Measurements from ENCODE around the gene PCGF3. TPM values are rescaled to one million over a fixed set of nuclear protein-coding genes. Genes with fewer than 3 reads are reported as not detected.

The PCGF3 gene
- total RNA-seq, 2 donors from 2014 or later, result 23.0 to 25.9 TPM

DNA sequence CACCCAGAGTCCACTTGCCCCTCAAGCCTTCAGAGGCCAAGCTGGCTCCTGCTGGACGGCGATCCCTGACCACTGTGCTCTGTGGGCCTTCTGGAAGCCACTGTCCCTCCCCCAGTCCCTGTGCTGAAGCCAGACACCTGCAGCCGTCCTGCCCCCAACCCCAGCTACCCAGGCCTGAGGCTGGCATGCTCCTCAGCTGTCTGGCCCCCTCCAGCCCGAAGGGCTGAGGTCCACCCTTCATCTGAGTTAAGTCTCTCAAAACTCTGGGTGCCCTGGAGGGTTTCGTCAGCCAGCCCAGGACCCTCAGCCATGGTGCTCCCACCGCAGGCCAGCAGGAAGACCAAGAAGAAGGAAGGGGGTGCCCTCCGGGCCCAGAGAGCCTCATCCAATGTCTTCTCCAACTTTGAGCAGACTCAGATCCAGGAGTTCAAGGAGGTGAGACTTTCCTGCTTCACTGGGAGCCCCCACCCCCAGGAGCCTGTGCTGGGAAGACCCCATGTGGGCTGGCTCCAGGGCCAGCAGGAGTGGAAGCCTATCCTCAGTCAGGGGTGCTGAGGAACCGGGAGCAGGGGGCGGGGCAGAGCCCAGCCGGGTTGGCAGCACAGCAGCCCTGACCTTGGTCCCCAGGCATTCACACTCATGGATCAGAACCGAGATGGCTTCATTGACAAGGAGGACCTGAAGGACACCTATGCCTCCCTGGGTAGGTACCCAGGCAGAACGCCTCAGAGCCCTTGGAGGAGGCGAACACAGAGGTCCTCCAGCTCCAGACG is 27.1 kb upstream of the PCGF3 start:
- no peak for DNase-seq (ENCODE audit: low spot score in 2 of 2)
- H3K27ac Mint-ChIP-seq, result no peak overlapping the region
- H3K36me3 Mint-ChIP-seq, result peaks cover 1% of the 10 kb centered on the region in 2 donors
- H3K9me3 Mint-ChIP-seq, result no peaks in the 10 kb centered on the region
- ATAC-seq, result no peak

DNA sequence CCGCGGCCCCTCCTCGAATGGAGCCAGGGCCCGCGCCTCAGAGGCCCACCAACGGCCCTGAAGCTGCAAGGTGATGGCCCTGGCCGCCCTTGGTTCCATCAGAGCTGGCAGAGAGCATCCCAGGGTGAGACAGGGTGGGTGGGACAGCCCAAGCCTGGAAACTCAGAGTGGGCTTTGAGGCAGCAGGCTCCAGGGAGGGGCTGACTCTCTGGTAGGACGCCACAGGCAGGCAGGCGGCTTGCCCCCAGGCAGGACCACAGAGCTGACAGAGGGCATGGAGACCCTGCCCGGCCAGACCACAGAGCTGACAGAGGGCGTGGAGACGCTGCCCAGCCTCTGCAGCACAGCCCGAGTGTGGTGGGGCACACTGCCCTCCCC is 26.5 kb upstream of the PCGF3 start:
- no peak for DNase-seq (ENCODE audit: low spot score in 2 of 2)

DNA sequence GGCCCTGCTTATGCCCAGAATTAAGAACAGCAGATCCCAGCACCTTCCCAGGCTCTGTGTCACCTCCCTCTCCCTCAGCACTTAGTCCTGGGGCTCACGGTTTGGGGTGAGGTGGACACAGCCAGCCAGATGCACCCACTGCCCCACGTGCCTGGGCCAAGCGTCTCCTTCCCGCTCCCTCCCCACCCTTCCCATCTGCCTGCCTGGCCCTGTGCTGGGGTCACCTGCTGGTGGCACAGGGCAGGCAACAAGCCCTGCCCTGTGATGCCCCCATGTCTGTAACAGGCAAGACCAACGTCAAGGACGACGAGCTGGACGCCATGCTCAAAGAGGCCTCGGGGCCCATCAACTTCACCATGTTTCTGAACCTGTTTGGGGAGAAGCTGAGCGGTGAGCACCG is 26.0 kb upstream of the PCGF3 start:
- ATAC-seq (no peak), DNase-seq (ENCODE audit: low spot score in 2 of 2) (no peak)
- Mint-ChIP-seq H3K9me3 (no peaks in the 10 kb centered on the region), H3K27ac (no peak overlapping the region), H3K36me3 (no peaks in the 10 kb centered on the region)

More for the DNA sequence above, 26.5 kb upstream of the PCGF3 start:
- Mint-ChIP-seq H3K27ac (no peak overlapping the region), H3K36me3 (no peaks in the 10 kb centered on the region), H3K9me3 (no peaks in the 10 kb centered on the region)
- no peak for ATAC-seq

DNA sequence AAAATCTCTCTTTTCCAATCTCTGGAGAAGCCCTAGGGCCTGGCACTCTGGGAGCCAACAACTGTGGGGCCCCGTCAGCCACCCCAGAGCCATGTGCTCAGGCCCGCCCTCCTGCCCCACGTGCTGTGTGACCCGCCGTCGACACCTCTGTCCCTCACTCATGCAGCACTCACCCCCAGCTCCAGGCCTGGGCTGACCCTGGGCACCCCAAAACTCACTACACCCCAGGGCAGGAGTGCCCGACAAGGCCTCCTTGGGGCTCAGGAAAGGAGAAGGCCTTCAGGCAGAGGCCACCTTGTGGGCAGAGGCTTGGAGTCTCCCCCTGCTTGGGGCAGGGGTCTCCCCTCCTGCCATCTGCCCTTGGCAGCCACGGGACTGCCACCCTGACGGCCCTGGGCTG is 25.5 kb upstream of the PCGF3 start:
- Mint-ChIP-seq H3K36me3 (no peaks in the 10 kb centered on the region), H3K27ac (peak overlapping the region in 1 of 2 donors; percentile 40), H3K9me3 (no peaks in the 10 kb centered on the region)
- DNase-seq (ENCODE audit: low spot score in 2 of 2) (no peak), ATAC-seq (no peak)

DNA sequence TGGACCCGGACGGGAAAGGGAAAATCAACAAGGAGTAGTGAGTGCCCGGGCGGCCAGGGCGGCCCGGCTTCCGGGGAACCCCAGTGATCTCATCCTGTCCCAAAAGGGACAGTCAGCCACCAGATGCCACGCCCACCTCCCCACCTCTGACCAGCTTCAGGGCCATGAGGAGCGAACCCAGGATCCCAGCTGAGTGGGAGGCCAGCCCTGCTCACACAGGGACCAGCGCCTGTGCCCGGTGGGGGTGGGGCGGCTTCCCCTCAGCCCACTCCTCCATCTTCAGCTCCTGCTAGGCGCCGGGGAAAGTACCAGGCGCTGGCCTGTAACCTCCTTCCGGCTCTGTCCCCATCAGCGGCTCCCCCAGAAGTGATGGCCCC is 25.1 kb upstream of the PCGF3 start:
- Mint-ChIP-seq H3K36me3 (no peaks in the 10 kb centered on the region), H3K9me3 (no peaks in the 10 kb centered on the region), H3K27ac (peak overlapping the region in 1 of 2 donors; percentile 40)
- ATAC-seq (peak in 1 of 2 donors; percentile 35), DNase-seq (ENCODE audit: low spot score in 2 of 2) (no peak)

DNA sequence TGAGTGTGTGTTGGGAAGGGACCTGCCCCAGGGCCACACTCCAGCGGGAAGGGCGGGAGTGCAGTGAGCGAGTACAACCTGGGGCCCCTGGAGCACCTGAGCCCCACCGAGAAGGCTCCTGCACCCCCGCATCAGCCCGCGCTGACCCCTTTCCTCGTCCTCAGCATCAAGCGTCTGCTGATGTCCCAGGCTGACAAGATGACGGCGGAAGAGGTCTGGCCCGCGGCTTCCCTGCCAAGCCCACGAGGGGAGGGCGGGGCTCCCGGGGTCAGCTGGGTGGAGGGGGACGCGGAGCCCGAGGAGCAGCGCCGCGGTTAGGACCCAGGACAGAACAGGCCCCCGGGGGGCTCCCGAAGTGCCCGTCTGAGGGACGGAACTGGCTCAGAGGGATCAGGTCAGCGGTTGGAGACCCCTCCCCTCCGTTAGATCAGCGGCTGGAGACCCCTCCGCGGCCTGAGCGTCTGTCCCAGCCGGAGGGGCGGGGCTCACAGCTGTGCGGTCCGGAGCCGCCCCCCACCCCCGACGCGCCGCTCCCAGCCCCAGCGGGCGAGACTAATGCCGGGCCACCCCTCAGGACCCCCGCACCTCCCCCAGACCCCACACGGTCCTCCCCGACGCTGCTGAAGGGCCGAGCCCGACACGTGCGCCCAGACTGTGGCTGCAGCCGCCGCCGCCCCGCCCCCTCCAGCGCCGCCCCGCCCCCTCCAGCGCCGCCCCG is 24.5 kb upstream of the PCGF3 start:
- peak overlapping the region in 1 of 2 donors; percentile 40 for H3K27ac Mint-ChIP-seq
- no peak for DNase-seq (ENCODE audit: low spot score in 2 of 2)

DNA sequence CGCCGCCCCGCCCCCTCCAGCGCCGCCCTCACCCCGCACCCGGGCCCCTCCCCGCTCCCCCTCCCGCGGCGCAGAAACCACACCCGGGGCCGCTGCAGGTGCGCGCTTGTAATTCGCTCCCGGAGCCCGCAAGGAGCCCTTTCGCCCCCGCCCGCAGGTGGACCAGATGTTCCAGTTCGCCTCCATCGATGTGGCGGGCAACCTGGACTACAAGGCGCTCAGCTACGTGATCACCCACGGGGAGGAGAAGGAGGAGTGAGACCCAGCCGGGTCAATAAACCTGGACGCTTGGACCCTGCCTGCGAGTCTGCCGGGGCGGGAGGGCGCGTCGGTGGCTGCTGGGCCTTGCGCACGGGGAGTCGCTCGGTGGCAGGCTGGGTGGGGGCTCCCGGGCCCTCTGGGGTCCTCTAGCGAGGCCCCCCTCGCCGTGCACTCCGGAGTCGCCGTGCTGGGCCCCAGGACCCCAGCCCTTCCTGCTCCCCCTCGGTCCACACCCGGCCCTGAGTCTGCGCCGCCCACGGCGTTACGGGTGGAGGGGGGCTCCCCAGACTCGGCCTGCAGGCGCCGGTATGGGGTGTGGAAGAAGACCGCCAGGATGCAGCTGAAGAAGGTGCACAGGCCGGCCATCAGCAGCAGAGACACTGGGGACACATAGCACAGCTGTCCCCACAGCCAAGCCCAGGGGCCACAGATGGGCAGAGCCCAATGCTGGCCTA is 23.7 kb upstream of the PCGF3 start:
- H3K36me3 Mint-ChIP-seq, result no peaks in the 10 kb centered on the region
- no peaks in the 10 kb centered on the region for H3K9me3 Mint-ChIP-seq
- no peak for DNase-seq (ENCODE audit: low spot score in 2 of 2)
- ATAC-seq, result no peak
- H3K27ac Mint-ChIP-seq, result no peak overlapping the region

More for the DNA sequence above, 24.5 kb upstream of the PCGF3 start:
- Mint-ChIP-seq H3K36me3 (no peaks in the 10 kb centered on the region), H3K9me3 (no peaks in the 10 kb centered on the region)
- ATAC-seq, result peak; percentile 34 to 61

DNA sequence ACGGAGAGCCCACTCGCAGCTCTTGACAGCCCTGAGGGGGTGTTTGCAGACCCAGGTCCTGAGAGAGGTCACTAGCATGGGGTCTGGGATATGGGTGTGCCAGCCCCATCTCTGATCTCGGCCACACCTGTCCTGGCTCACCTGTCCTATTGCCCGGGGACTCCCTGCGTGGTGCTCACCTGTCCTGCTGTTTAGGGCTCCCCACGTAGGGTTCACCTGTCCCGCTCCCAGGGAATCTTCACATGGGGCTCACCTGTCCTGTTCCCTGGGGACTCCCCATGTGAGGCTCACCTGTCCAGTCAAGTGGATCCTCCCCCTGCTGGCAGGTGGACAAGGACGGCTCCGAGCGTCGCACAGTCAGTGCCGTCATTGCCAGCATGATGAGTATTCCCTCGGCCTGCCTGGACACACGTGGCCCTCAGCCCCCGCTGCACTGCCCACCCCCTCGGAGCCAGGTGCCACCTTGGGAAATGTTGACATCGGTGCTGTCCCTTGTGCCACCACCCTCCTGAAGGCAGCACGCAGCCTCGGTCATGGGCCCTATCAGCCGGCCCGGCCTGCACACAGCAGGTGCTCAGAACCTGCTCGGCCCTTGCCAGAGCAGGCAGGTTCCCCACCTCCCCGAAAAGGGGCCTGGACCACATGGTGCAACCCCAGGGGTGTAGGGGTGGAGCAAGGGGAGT is 23.0 kb upstream of the PCGF3 start:
- H3K9me3 Mint-ChIP-seq, result no peaks in the 10 kb centered on the region
- no peak for ATAC-seq
- H3K27ac Mint-ChIP-seq, result no peak overlapping the region
- no peak for DNase-seq (ENCODE audit: low spot score in 2 of 2)
- no peaks in the 10 kb centered on the region for H3K36me3 Mint-ChIP-seq

DNA sequence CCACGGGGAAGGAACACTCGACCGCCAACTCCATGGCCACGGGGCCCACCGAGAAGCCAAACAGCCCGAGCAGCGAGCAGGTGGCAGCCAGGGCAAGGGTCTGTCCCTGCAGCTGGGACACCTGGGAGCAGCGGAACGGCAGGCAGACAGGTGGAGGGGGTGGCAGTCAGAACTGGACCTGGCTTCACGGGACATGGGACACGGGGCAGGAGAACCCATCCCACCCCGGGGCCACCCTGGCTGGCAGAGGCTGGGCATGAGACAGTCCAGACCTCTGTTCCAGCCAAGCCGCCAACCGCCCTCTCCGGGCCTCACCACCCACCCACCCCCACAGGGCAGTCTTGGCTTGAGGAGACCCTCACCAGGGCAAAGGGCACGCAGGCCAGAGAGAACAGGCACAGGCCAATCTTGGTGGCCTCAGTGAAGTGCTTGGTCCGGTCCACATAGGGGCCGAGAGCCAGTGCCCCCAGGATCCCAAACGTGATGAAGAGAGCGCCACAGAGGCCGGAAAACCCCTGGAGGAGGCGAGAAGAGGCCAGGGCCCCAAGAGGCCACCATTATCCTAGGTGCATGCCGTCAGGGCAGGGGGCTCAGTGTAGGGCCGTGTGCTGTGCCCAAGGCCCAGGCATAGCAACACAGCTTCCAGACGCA is 22.3 kb upstream of the PCGF3 start:
- no peaks in the 10 kb centered on the region for H3K36me3 Mint-ChIP-seq
- ATAC-seq (peak in 1 of 2 donors; percentile 34), DNase-seq (ENCODE audit: low spot score in 2 of 2) (no peak)
- no peaks in the 10 kb centered on the region for H3K9me3 Mint-ChIP-seq
- no peak overlapping the region for H3K27ac Mint-ChIP-seq

DNA sequence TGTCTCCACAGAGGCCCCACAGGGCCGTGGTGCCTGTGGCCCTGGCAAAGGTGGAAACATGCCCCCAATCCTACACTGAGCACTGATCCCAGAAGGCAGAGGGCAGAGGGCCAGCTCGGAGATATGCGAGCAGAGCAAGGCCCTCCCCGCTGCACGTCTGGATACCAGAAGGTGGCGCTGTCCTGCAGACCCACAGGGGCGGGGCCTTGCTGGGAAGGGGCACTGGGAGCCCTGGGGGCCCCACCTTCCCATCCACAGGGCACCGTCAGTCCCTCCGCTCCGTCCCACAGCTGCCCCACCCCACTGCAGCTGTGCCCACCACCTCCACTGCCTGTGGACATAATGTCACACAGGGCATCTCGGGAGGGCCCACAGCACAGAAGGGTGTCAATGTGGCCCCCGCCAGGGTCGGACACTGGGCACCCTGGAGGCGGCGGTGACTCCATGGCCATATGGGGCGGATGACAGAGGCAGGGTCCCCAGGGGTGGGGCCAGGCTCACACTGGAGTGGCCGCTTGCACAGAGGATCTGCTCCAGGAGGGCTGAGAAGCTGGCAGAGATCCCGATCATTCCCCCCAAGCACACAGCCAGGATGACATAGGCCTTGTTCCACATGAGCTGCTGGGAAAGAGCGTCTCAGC is 21.5 kb upstream of the PCGF3 start:
- Mint-ChIP-seq H3K9me3 (no peaks in the 10 kb centered on the region), H3K36me3 (no peaks in the 10 kb centered on the region), H3K27ac (no peak overlapping the region)
- peak; percentile 55 to 67 for DNase-seq (ENCODE audit: low spot score in 2 of 2)
- peak; percentile 19 to 57 for ATAC-seq

DNA sequence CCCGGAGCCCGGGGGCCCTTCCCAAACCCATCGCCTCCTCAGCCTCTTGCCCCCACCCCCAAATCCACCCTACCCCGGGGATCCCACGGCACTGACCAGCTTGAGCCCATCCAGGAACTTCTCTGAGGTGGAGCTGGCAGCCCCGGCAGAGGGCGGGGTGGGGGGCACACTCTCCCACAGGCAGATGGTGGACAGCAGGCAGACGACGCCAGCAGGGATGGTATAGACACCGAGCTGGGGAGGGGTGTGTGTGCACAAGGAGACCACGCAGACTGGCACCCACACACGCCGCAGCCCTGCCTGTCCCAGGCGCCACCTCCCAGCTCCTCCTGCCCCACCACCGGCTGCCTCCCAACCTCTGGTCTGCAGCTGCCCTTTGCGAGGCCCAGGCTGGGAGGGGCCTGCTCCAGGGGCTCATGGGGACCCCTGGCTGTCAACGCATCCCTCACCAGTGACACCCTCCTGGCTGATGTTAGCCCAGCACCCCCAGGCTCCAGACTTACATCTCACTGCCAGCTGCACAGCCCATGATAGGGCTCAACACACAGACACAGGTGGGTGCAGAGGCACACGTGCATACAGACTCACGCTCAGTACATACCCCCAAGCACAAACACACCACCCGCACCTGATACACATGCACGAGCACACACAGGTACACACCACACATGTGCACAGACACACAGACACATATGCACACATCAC is 20.9 kb upstream of the PCGF3 start:
- DNase-seq (ENCODE audit: low spot score in 2 of 2) (peak in 1 of 2 donors; percentile 57), ATAC-seq (no peak)
- H3K9me3 Mint-ChIP-seq, result no peaks in the 10 kb centered on the region
- H3K36me3 Mint-ChIP-seq, result no peaks in the 10 kb centered on the region
- H3K27ac Mint-ChIP-seq, result no peak overlapping the region

DNA sequence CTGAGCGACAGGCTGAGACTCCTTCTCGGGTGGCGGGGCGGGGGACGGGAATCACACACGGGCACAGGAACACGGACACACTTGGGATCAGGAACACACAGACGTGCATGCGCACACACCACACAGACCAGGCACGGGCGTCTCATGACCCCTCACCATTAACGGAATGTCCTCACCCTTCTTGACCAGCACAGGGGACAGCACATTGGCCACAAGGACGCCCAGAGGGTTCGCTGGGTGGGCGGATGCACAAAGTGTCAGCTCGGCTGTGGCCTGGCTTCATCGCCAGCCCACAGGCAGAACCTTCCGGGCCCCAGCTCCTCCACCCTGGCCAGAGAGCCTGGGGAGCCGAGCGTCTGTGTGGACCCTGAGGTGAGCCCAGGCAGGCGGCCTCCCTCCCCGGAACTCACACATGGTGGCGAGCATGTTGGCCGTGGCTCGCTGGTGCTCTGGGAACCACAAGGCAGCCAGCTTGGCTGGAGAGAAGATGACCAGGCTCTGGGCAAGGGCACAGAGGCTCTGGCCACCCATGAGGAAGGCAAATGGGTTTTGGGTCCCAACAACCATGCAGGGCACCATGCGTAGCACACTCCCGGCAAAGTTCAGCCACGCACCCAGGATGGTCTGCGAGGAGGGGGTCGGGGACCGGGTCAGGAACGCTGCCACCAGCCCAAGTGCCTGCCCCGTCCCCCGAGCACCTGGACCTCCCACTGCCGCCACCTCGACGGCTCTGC is 19.8 kb upstream of the PCGF3 start:
- no peak for ATAC-seq

DNA sequence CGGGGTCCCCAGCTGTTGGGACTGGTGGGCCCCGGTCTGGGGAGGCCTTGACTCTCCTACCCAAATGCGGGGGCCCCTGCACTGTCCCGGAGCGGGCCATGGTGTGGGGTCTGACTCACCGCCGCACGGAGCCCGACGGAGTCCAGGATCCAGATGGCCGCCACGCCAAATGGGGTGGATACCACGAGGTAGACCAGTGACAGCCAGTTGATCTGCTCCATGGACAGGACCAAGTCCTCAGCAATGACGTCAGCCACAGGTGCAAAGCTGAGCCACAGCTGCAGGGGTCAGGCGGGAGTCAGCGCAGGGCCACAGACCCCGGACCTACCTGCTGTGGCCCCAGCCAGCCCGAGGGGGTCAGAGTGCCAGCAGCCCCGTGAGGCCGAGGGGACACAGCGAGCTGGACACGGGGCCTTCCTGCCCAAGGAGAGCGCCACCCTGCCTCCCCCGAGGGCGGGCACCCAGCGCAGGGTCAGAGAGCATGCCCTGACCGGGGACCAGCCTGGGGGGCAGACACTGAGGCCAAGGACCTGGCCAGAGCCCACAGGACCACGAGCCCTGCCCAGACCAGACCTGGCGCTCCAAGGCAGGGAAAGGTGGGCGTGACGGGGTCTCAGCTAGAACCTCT is 19.1 kb upstream of the PCGF3 start:
- Mint-ChIP-seq H3K36me3 (no peaks in the 10 kb centered on the region), H3K27ac (no peak overlapping the region), H3K9me3 (no peaks in the 10 kb centered on the region)
- no peak for ATAC-seq
- DNase-seq (ENCODE audit: low spot score in 2 of 2), result no peak

More for the DNA sequence above, 19.8 kb upstream of the PCGF3 start:
- Mint-ChIP-seq H3K9me3 (no peaks in the 10 kb centered on the region), H3K36me3 (no peaks in the 10 kb centered on the region), H3K27ac (no peak overlapping the region)
- DNase-seq (ENCODE audit: low spot score in 2 of 2), result no peak

DNA sequence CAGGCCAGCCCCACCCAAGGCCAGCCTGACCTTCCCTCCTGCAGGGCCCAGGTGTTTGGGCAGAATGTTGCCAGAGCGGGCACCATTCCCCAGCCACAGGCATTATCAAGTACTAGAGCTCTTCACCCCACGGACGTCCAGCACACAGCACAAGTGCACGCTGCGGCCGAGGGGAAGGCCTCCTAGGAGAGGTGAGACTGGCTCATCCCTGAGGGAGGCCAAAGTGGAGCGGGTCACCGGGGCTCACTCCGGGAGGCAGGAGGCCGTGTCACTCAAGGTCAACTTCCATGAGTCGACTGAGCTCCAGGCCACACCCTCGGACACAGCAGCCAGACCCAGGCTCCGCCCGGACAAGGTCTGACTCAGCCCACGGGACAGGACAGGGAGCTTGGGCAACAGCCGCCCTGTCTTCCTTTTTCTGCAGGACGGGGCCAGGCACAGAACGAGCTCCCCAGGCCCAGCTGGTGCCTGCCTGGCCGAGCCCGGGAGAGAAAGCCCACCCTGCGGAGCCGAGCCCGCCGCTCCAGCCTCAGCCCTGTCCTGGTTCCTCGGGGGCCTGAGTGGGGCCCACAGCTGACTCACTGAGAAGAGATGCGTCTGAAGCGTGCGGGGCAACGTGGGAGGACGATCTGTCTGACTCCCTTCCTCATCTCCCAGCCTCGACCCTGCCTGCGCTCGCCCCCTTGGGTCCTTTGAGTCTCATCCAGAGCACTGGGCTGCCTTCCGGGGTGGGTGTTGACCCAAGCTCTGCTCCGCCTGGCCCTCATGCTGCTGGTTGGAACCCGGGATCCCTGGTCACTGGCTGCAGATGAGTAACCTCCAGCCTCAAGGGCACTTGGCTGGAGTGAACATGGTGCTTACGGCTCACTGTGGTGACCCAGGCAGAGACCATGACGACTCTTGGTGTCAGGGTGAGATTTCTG is 18.3 kb upstream of the PCGF3 start:
- DNase-seq (ENCODE audit: low spot score in 2 of 2), result no peak
- no peak for ATAC-seq
- H3K9me3 Mint-ChIP-seq, result no peaks in the 10 kb centered on the region
- H3K36me3 Mint-ChIP-seq, result no peaks in the 10 kb centered on the region
- H3K27ac Mint-ChIP-seq, result no peak overlapping the region
